ENCODE measurements around the gene BIRC6.

GRCh38 chr2:32427672-32428610 is 71.1 kb downstream of the BIRC6 start:
- TF ChIP-seq, protein P1, sequence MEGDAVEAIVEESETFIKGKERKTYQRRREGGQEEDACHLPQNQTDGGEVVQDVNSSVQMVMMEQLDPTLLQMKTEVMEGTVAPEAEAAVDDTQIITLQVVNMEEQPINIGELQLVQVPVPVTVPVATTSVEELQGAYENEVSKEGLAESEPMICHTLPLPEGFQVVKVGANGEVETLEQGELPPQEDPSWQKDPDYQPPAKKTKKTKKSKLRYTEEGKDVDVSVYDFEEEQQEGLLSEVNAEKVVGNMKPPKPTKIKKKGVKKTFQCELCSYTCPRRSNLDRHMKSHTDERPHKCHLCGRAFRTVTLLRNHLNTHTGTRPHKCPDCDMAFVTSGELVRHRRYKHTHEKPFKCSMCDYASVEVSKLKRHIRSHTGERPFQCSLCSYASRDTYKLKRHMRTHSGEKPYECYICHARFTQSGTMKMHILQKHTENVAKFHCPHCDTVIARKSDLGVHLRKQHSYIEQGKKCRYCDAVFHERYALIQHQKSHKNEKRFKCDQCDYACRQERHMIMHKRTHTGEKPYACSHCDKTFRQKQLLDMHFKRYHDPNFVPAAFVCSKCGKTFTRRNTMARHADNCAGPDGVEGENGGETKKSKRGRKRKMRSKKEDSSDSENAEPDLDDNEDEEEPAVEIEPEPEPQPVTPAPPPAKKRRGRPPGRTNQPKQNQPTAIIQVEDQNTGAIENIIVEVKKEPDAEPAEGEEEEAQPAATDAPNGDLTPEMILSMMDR (IDR thresholded peaks at IDR 0.05; ENCODE audit: low read length): no peak
- TF ChIP-seq EZH2 (IDR thresholded peaks at IDR 0.05; ENCODE audit: borderline replicate concordance, low read length): no peak

Measured in OCI-LY1 (cell line).